HL-60/S4 treated with phorbol 12-myristate 13-acetate at 8.2 ng/mL for 4 days and 3 days (cell line): ENCODE data around the gene RCC1.
"Not testable (repeated sequence)": the region's sequence is repeated elsewhere in the genome, so short reads cannot be mapped to it uniquely, and the experiment has no call there.

Experiments
- in situ Hi-C: fragments of 300-500 bp; cut with MboI; formaldehyde crosslinking; loops from 2 replicates; pipeline ENCODE4 v1.15.0; 2022; ENCODE audit warnings: low sequenced_read_pairs

Gene RCC1

GRCh38 chr1:28582248-28582615 lies 76.4 kb downstream of the RCC1 start:
- in situ Hi-C loops, result no loop called here

GRCh38 chr1:28586585-28587391 lies 80.9 kb downstream of the RCC1 start:
- in situ Hi-C loops, result not testable (repeated sequence)
